Measurements from ENCODE around the gene RAPSN. TPM values are rescaled to one million over a fixed set of nuclear protein-coding genes. Genes with fewer than 3 reads are reported as not detected.

The RAPSN gene
- total and polyA plus RNA-seq, 2 donors (not counting 1 experiment from before 2014, with no cell fraction given), result 0.25 to 1.0 TPM

- ATAC-seq (ENCODE audit: low read depth) (no peak), DNase-seq (peak; percentile 36)
- H3K27ac ChIP-seq (ENCODE audit: low read length in 2 of 2), result peak overlapping the region; percentile 74 to 89
- no peaks in the 10 kb centered on the region for H3K79me2 ChIP-seq (ENCODE audit: control insufficient read depth, insufficient read depth, low read length)
- H3K27ac Mint-ChIP-seq, result peak overlapping the region; percentile 94
- H3K9me3 Mint-ChIP-seq (ENCODE audit: insufficient read depth), result no peaks in the 10 kb centered on the region
- intact Hi-C loops (cut with micrococcal nuclease), result loop anchor here (2.0 to 10.0 kb wide), 3 partner anchors 143 to 445 kb away; partner anchors contain the start of genes CELF1 and FNBP4
- ChIA-PET POLR2A (interaction anchor here (0.6 to 1.3 kb wide), 5 partner anchors 16 to 203 kb away, joined by 3 to 9 read pairs (median 5); partner anchors contain the start of genes ACP2 and SPI1), CTCF (interaction anchor here (0.8 to 19.1 kb wide), 15 partner anchors 11 to 231 kb away, joined by 3 to 345 read pairs (median 6); partner anchors contain the start of genes ACP2, ARFGAP2, DDB2 and MADD)
- TF ChIP-seq EZH2 (IDR thresholded peaks at IDR 0.05; ENCODE audit: borderline replicate concordance, insufficient read depth, low read depth, low read length, poor library complexity, severe bottlenecking) (no peak), CTCF (IDR thresholded peaks at IDR 0.05) (no peak)
- H3K9me3 ChIP-seq (ENCODE audit: control extremely low read depth in 1 of 3, control insufficient read depth in 2 of 3, insufficient read depth in 1 of 3, low read length in 2 of 3), result no peaks in the 10 kb centered on the region
- H3K36me3 ChIP-seq (replicated peaks in 1 of 2; ENCODE audit: control extremely low read depth in 1 of 2, control insufficient read depth in 1 of 2, extremely low read depth in 1 of 2, insufficient read depth in 2 of 2, low read length in 1 of 2), result peaks cover 0 to 12% of the 10 kb centered on the region in 2 experiments
- H3K4me3 Mint-ChIP-seq, result peak overlapping the region; percentile 90
- peak overlapping the region; percentile 98 for H3K4me2 ChIP-seq (replicated peaks; ENCODE audit: low read depth, low read length, poor library complexity, severe bottlenecking)
- H3K27me3 ChIP-seq (replicated peaks in 1 of 4; ENCODE audit: control extremely low read depth in 1 of 4, control insufficient read depth in 3 of 4, insufficient read depth in 4 of 4, low read length in 3 of 4), result no peaks in the 10 kb centered on the region
- H3K4me1 Mint-ChIP-seq, result peaks cover 27% of the 10 kb centered on the region
- H3K9ac ChIP-seq (ENCODE audit: low read length), result peak overlapping the region; percentile 75
- no peaks in the 10 kb centered on the region for H4K20me1 ChIP-seq (ENCODE audit: control insufficient read depth, insufficient read depth, low read length, poor library complexity, severe bottlenecking)
- WGBS (ENCODE audit: insufficient coverage), result 95% methylated on average over 28 of the region's 31 CpGs
- no peak overlapping the region for H3K4me3 ChIP-seq (ENCODE audit: control extremely low read depth in 1 of 5, extremely low read depth in 1 of 5, insufficient read depth in 1 of 5, low read depth in 2 of 5, low read length in 4 of 5)
- H3K27me3 Mint-ChIP-seq, result no peaks in the 10 kb centered on the region
- peaks cover 16 to 25% of the 10 kb centered on the region in 2 donors for H3K4me1 ChIP-seq (ENCODE audit: control insufficient read depth in 2 of 2, insufficient read depth in 2 of 2, low read length in 2 of 2)
- peak overlapping the region; percentile 99 for H2AFZ ChIP-seq (ENCODE audit: insufficient read depth, low read depth, low read length, poor library complexity, severe bottlenecking)
Observed at GRCh38 chr11:47409440-47410369, 39.2 kb downstream of the RAPSN start.
